GM12801 (cell line): ENCODE results near the gene METTL5.

Experiments used
- TF ChIP-seq, protein P1 (sequence below): IDR thresholded peaks from one replicate; pipeline ENCODE4 v1.5.1; 2011; ENCODE audit warnings: control low read depth; ENCODE audit not compliant: insufficient read length; ENCODE audit errors: extremely low read depth

METTL5 gene

DNA sequence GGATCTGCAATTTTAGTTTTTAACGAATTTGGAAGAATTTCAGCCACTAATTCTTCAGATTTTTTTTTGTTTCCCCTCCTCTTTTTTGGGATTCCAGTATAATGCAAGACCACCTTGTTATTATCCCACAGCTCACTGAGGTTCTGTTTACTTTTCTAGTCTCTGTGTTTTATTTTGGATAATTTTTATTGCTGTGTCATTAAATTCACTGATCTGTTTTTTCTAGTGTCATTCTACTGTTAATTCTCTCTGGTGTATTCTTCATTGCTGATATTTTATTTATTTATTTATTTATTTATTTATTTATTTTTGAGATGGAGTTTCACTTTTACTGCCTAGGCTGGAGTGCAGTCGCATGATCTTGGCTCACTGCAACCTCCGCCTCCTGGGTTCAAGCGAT lies 34.7 kb upstream of the METTL5 start:
- TF ChIP-seq, protein P1, sequence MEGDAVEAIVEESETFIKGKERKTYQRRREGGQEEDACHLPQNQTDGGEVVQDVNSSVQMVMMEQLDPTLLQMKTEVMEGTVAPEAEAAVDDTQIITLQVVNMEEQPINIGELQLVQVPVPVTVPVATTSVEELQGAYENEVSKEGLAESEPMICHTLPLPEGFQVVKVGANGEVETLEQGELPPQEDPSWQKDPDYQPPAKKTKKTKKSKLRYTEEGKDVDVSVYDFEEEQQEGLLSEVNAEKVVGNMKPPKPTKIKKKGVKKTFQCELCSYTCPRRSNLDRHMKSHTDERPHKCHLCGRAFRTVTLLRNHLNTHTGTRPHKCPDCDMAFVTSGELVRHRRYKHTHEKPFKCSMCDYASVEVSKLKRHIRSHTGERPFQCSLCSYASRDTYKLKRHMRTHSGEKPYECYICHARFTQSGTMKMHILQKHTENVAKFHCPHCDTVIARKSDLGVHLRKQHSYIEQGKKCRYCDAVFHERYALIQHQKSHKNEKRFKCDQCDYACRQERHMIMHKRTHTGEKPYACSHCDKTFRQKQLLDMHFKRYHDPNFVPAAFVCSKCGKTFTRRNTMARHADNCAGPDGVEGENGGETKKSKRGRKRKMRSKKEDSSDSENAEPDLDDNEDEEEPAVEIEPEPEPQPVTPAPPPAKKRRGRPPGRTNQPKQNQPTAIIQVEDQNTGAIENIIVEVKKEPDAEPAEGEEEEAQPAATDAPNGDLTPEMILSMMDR = no peak

GRCh38 chr2:169853041-169853668 lies 28.4 kb upstream of the METTL5 start:
- TF ChIP-seq, protein P1 = no peak

GRCh38 chr2:169849710-169850109 lies 25.0 kb upstream of the METTL5 start:
- TF ChIP-seq, protein P1 = no peak

DNA sequence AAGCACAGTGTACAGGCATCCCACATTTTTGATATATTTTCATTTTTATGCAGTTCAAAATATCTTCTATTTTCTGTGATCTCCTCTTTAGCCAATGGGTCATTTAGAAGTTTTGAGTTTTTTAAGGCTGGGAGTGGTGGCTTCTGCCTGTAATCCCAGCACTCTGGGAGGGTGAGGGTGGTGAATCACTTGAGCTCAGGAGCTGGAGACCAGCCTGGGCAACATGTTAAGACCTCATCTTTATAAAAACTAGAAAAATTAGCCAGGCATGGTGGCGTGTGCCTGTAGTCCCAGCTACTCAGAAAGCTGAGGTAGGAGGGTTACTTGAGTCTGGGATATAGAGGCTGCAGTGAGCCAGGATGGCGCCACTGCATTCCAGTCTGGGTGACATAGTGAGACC lies 20.3 kb upstream of the METTL5 start:
- TF ChIP-seq, protein P1 = no peak

DNA sequence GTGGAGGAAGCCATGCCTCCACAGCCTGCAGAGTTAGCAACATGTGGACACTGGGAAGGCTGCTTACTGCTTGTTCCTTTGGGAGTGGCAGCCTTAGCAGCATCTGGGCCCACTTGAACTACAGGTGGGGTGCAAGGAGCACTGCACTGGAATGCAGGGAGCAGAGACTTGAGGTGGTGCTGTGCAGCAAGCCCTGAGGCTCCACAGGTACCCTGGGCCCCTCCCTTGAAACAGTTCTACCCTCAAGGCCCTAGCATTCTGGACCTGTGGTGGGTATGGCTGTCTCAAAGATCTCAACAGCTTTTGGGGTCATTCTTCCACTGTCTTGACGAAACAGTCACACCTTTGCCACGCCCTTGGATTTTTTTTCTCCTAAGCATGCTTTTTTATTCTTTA lies 16.0 kb upstream of the METTL5 start:
- TF ChIP-seq, protein P1 = no peak

GRCh38 chr2:169839954-169840746 lies 15.4 kb upstream of the METTL5 start:
- TF ChIP-seq, protein P1 = no peak

DNA sequence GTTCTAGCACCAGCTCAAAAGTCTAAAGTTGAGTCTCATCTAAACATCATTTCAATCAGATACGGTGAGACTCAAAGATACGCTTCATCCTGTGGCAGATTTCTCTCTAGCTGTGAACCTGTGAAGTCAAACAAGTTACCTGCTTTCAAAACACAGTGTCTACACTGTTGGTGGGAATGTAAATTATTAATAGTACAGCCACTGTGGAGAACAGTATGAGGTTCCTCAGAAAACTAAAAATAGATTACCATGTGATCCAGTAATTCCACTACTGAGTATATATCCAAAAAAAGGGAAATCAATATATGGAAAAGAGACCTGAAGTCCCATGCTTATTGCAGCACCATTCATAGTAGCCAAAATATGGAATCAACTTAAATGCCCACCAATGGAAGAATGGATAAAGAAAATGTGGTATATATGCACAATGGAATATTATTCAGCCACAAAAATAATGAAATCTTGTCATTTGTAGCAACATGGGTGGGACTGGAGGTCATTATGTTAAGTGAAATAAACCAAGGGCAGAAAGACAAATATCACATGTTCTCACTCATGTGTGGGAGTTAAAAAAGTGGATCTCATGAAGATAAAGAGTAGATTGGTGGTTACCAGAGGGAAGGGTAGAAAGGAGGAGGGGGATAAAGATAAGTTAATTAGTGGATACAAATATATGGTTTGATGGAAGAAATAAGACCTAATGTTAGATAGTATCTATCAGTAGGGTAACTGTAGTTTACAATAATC lies 14.2 kb upstream of the METTL5 start:
- TF ChIP-seq, protein P1 = no peak
